ENCODE measurements around the gene CCDC69.

CCDC69 gene

DNA sequence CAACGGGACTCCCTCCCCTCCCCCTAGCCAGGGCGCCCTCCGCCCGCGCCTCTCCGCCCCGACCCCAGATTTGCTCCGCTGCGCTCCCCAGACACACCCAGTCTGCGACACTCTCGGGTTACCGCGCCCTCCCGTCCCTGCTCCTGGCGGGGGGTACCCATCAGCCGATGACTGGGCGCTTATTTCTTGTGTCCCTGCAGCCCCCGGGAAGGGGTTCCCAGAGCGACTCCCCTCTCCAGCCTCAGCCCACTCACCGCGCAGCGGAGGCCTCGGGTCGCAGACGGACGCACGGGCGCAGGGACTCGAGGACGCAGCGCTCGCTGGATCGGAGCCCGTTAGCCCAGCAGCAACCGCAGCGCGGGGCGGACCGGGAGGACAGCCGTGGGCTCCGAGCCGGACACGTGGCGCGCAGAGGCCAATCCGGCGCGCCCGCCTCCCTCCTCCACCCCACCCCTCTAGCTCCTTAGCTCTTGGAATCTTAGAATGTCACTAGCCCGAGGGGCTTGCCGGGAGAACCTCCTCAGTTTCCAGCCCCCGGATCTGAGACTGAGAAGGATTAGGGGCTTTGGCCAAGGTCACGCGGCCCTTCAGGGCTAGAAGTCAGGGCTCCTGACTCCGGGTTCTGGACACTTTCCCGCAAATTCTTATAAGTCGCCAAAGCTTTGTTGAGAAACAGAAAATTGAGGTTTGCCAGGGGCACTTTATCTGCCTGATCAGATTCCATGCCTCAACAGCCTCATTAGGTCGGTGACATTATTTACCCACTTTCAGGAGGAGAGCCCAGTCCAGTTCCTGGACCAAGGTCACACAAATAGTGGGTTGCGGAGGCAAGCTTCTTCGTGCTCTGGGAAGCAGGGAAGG is 66.2 kb downstream of the CCDC69 start, which contains the start of gene ANXA6:
Gene ANXA6 (minus strand): TSS at position 354 of the 861 bp plus-strand sequence. CDS start 9,878 bp downstream, outside the sequence.
- DNase-seq (ENCODE audit: low read depth) = peak; percentile 81
- H3K4me3 ChIP-seq (ENCODE audit: low read depth, low read length) = peak within 1 kb of the TSS; percentile 94

DNA sequence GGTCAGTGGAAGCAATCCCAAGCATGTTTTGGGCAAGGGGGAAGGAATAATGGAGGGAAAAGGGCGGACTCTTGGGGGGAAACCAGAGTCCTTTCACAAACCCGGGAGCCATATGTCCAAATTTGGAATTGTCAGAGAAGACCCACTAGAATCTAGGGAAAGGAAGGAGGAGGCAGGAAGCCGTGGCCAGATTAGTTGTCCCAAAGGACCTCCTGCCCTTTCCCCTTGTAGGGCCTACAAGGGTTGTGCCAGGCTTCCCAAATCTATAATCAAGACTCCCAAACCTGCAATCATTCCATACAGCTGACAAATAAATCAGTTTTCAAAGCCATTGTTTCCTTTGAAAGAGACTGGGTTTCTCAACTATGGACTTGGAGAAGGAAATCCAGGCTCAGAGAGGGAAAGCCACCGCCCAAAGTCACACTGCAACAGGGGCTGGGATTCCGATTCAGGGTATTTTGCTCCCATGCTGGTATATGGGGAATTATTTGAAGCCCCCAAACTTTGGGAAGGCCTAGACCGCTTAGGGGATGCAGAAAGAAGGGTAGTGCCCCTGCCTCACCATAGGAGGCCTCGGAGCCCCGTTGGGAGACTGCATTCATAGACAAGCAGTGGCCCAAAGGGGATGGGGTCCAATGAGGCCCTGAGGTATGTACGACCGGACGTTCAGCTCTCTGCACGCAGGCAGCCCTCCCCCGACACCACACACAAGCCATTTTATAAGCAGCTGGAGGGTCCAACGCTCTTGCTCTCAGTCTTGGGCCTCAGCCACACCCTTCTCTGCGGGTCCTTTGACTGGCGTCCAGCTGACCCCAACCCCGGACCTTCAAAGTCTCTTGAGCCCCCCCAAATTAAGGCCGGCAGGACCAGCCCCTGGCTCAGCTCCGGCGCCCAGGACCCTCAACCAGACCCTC is 67.1 kb downstream of the CCDC69 start:
- peak; percentile 80 for DNase-seq (ENCODE audit: low read depth)
- TF ChIP-seq, protein P1, sequence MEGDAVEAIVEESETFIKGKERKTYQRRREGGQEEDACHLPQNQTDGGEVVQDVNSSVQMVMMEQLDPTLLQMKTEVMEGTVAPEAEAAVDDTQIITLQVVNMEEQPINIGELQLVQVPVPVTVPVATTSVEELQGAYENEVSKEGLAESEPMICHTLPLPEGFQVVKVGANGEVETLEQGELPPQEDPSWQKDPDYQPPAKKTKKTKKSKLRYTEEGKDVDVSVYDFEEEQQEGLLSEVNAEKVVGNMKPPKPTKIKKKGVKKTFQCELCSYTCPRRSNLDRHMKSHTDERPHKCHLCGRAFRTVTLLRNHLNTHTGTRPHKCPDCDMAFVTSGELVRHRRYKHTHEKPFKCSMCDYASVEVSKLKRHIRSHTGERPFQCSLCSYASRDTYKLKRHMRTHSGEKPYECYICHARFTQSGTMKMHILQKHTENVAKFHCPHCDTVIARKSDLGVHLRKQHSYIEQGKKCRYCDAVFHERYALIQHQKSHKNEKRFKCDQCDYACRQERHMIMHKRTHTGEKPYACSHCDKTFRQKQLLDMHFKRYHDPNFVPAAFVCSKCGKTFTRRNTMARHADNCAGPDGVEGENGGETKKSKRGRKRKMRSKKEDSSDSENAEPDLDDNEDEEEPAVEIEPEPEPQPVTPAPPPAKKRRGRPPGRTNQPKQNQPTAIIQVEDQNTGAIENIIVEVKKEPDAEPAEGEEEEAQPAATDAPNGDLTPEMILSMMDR (IDR thresholded peaks at IDR 0.05; ENCODE audit: insufficient read depth, low read depth, low read length, missing control alignments) = no peak

More for the DNA sequence above, 66.2 kb downstream of the CCDC69 start, which contains the start of gene ANXA6:
- TF ChIP-seq, protein P1 (IDR thresholded peaks at IDR 0.05; ENCODE audit: insufficient read depth, low read depth, low read length, missing control alignments) = no peak

DNA sequence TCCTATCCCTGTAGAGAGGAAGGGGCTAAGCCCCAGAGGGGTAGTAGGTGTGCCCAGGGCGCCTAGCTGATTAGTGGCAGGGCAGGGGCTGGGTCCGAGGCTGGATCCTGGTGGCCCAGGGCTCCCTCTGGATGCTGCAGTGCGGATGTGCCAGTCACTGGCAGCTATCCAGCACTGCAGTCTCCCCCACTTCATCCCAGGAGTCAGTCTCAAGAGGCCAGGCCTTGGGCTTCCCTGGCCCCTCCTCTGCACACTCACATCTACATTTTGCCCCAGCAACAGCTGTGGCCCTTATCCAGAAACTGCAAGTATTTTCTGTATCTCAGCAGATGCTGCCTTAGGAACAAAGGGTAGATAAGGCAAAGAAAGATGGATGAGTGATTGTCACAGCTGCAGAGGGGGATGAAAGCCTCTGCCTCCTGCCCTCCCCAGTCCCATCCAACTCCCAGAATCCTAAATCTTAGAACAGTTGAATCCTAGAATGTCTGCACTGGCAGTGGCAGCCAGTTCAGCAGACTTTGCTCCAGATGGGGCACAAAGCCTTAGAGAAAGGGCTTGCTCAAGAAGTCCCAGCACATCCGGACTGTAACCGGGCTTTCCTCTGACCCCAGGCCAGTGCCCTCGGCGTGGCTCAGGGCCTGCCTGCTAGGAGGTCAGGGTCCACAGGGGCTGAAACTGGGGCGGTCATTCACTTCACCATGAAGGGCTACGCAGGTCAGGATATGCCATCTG is 68.0 kb downstream of the CCDC69 start:
- TF ChIP-seq, protein P1 (IDR thresholded peaks at IDR 0.05; ENCODE audit: insufficient read depth, low read depth, low read length, missing control alignments) = no peak
- peak overlapping the region; percentile 94 for H3K4me3 ChIP-seq (ENCODE audit: low read depth, low read length)
- DNase-seq (ENCODE audit: low read depth) = peak; percentile 65

More for the DNA sequence above, 67.1 kb downstream of the CCDC69 start:
- H3K4me3 ChIP-seq (ENCODE audit: low read depth, low read length) = peak overlapping the region; percentile 94

DNA sequence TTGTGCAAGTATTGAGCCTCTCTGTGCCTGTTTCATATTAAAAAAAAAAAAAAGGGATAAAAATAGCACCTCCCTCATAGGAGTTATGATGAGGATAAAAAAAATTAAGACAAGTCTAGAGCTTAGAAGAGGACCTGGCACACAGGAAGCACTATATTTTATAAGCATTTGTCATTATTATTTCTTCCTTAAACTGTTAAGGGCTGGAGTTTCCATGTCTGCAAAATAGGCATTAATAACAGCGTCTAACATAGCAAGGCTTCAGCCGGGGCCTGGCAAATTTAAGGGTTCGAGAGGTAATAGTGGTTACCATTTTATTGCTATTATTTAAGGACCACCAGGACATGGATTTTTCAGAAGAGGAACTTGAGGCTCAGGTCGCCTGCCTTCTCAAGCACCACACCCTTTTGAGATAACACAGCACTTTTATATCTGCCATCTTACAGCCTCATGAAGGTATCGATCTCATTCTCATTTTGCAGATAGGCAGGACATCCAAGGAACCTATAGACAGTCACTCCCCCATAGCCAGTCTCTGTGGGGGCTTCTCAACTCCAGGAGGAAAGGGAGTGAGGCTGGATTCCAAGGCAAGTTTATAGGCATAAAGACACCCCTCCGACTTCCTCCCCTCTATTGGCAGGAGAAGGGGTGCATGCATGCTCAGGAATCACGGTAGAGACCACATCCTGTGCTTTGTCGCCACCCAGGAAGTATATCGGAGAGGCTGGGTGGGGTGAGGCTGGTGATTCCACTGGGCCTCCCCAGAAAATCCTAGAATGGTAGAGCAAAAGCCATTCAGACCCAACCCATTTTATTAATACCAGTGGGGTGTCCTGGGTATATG is 68.7 kb downstream of the CCDC69 start:
- H3K4me3 ChIP-seq (ENCODE audit: low read depth, low read length) = peak overlapping the region; percentile 94
- TF ChIP-seq, protein P1 (IDR thresholded peaks at IDR 0.05; ENCODE audit: insufficient read depth, low read depth, low read length, missing control alignments) = no peak
- DNase-seq (ENCODE audit: low read depth) = peak; percentile 77

DNA sequence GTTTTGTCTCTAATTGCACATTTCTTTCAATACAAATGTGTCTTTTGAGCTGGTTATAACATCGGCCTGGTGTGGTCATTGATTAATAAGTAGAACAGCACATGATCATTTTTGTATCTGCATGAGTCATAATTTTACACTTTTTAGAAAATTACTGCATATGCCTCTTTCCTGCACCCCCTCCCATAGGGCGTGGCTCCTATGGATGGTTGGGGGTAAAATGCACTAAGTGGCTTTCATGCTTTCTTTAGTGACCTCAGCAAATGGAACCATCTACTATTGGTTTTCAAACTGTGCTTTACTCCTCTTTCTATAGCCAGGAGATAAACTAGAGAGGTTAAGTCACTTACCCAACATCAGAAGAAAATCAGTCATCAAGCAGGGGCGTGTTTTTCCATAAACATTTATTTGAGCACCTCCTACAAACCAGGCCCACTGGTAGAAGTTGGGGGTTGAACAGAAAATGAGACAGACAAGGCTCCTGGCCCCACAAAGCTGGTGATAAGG is 70.1 kb downstream of the CCDC69 start:
- peak overlapping the region; percentile 94 for H3K4me3 ChIP-seq (ENCODE audit: low read depth, low read length)
- TF ChIP-seq, protein P1 (IDR thresholded peaks at IDR 0.05; ENCODE audit: insufficient read depth, low read depth, low read length, missing control alignments) = no peak

More for the DNA sequence above, 70.1 kb downstream of the CCDC69 start:
- DNase-seq (ENCODE audit: low read depth) = peak; percentile 49
